ENCODE results near the gene ASIC2.
A peak's percentile ranks its signal among the peaks of the same experiment; 100 is the strongest.

ASIC2 gene

DNA sequence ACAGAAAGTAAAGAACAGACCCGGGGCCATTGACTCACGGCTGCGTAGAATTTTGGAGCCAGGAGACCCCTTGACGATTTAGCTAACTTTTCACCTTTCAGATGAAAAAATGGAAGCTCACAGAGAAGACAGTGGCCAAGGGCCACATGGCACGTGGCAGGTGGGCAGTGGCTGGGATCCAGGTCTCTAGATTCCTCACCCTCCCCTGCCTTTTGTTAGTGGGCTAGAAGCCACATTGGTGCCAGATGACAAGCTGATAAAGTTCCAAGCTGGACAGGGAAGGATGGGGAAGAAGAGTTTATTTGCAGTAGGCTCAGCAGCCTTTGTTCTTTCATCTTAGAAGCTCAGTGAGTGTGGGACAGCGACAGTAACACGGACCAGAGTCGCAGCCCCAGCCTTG is 195.7 kb downstream of the ASIC2 start:
- TF ChIP-seq, protein P1, sequence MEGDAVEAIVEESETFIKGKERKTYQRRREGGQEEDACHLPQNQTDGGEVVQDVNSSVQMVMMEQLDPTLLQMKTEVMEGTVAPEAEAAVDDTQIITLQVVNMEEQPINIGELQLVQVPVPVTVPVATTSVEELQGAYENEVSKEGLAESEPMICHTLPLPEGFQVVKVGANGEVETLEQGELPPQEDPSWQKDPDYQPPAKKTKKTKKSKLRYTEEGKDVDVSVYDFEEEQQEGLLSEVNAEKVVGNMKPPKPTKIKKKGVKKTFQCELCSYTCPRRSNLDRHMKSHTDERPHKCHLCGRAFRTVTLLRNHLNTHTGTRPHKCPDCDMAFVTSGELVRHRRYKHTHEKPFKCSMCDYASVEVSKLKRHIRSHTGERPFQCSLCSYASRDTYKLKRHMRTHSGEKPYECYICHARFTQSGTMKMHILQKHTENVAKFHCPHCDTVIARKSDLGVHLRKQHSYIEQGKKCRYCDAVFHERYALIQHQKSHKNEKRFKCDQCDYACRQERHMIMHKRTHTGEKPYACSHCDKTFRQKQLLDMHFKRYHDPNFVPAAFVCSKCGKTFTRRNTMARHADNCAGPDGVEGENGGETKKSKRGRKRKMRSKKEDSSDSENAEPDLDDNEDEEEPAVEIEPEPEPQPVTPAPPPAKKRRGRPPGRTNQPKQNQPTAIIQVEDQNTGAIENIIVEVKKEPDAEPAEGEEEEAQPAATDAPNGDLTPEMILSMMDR (conservative IDR thresholded peaks at IDR 0.05), result no peak
- no peak overlapping the region for H3K27ac ChIP-seq

DNA sequence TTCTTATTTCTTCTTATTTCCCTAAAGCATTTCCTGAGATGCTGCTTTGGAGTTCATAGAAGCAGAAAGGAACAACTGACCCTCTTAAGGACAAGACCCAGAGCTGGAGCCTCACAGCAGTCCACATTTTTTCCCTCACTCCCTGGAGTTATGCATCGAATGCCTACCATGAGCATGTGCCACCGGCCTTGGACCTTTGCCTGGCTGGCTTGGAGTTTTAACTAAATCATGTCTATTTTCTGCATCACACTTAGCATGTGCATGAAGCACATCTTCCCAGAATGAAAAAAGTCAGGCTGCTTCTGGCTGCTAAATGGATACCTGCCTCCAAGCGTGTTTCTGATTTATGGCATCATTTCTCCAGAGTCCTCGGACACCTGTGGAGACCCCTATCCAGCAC is 196.9 kb downstream of the ASIC2 start:
- TF ChIP-seq, protein P1 (conservative IDR thresholded peaks at IDR 0.05), result no peak
- H3K27ac ChIP-seq, result no peak overlapping the region

DNA sequence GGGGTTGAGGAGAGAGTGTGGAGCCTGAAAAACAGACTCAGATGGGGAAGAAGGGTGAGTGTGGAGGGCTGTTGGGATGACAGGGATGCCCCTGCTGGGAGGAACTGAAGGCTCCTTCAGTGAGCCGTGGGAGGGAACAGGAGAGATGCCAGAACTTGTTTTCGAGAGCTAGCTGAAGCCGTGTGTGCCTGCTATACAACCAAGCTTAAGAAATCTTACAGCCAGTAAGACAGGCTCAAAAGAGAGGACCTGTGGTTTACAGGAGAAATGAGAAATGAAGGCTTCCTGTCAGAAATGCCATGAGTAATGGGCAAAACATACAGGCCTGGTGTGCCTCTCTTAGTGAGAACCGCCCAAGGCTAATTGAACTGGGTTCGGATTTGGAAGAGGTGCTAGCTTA is 201.8 kb downstream of the ASIC2 start:
- no peak overlapping the region for H3K27ac ChIP-seq
- TF ChIP-seq, protein P1 (conservative IDR thresholded peaks at IDR 0.05), result no peak

DNA sequence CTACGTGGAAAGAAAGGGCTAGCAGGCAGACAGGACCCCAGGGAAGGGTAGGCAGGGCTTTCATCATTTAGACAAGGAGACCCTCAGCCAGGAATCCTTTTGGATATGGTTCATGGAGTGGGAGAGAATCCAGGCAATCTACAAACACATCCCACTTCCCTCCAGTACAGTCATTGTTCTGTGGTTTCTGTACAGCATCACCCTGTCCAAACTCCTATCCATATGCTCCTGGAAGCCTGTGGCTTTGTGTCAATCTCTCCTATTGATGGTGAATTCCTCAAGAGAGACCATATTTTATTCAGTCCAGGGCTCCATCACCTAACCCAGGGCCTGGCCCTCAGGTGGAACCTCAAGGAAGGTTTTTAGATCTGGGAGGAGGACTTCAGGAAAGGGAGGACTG is 202.3 kb downstream of the ASIC2 start:
- H3K27ac ChIP-seq, result no peak overlapping the region
- TF ChIP-seq, protein P1 (conservative IDR thresholded peaks at IDR 0.05), result no peak

DNA sequence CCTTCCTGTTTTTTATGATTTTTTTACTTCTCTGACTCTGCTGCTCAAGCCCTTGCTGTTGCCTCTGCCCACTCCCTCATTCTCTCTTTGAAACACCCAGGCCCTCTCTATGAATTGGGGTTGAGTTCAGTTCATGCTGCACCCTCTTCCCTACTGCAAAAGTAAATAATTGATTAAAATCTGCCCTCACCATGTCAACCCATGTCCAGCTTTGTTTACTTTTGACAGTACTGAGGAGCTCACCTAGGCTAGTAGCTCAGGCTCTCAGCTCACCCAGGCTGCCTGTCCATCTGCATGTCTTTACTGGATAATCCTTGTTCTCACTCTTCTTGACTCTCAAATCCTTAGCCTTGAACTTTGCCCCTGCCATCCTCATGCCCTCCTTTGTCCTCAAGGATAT is 206.2 kb downstream of the ASIC2 start:
- peak overlapping the region; percentile 26 for H3K27ac ChIP-seq
- TF ChIP-seq, protein P1 (conservative IDR thresholded peaks at IDR 0.05), result no peak

DNA sequence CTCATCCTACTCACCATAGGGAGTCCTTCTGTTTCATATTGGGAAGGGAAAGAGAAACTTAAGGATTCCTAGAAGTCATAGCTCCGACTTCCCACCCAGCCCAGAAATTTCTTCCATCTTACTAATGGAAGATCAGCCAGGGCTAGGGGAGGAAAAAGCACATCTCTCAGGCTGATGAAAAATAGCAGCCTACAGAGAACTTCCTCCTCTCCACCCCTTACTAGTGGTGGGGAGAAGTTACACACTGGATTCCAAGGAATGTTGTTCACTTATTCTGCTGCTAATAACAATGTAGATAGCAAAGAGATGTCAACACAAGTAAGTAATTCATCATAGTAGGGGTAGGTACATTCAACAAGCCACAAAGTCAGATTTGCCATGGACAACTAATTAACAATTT is 207.1 kb downstream of the ASIC2 start:
- TF ChIP-seq, protein P1 (conservative IDR thresholded peaks at IDR 0.05), result no peak
- H3K27ac ChIP-seq, result peak overlapping the region; percentile 26; the same call in 1 of the 2 replicates

DNA sequence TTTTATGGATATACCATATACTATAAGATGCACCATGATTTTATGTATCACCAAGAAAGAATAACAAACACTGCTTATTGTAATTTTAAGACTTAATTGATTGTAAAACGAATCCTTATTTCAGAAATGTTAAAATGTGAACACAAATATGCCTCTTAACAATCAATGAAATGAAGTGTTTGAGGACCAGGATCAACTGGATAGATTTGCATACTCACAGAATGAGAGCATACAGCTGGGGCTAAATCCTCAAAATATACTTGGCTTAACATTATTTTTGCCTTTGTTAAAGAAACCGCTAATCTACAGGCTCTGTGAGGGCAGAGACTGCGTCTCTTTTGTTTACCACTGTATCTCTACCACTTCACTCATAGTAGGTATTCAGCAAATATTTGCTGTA is 207.8 kb downstream of the ASIC2 start:
- TF ChIP-seq, protein P1 (conservative IDR thresholded peaks at IDR 0.05), result no peak
- H3K27ac ChIP-seq, result no peak overlapping the region

DNA sequence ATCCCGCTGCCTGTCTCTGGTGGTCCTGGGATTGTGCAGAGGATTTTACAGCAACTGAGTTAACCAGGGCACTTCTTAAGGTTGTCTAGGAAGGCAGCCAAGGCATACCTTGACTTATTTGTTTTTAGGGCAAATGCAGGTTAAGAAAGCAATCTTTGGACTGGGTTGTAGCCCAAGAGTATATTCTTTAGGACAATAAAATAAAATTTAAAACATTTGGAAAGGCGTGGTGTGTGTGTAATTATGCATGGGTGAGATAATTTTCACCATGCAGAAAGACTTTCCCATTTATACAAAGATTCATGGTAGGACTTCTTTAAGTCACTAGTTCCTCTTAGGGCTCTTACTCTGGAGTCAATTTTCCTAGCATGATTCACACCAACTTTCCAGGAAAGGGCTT is 208.3 kb downstream of the ASIC2 start:
- H3K27ac ChIP-seq, result no peak overlapping the region
- TF ChIP-seq, protein P1 (conservative IDR thresholded peaks at IDR 0.05), result no peak
